SK-N-MC (cell line): ENCODE results near the gene SYK.

Experiments
- EZH2 ChIP-seq: fragments of 200-600 bp; sonication (generic); IDR thresholded peaks from one replicate; pipeline ENCODE4 v1.6.1; 2017; ENCODE audit warnings: antibody characterized with exemption
- FOXP2 ChIP-seq: optimal IDR thresholded peaks from 2 replicates; pipeline ENCODE3; 2011; ENCODE audit warnings: mild to moderate bottlenecking, moderate library complexity; ENCODE audit not compliant: insufficient read depth; ENCODE audit errors: extremely low read length, control extremely low read depth
- POLR2AphosphoS5 ChIP-seq: IDR thresholded peaks from 2 replicates; pipeline ENCODE4 v1.6.1; 2012; ENCODE audit warnings: mild to moderate bottlenecking, low read depth, low read length, borderline replicate concordance

DNA sequence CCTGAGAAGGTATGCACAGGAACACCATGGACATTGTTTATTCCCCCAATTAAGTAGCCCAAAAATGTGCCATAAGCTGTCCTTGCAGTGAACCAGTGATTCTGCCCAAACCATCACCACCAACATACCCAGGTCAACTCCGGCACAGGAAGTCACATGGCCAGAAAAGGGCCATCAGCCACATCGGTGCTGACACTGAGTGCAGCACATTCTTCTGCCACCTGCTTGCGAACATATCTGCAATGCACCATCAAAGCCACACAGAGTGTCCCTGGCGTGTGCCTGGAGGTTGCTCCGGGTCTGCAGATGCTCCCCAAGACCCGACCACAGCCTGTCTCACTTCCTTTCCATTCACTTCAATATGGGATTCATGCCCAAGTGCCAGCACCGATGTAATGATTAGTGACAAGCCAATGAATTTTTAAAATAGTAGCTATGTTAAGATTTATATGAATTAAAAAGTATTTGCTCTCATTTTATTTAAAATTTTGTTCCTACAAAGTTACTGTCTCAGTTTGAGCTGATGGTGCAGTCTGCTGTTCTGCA lies 37.6 kb downstream of the SYK start:
- no peak for TF ChIP-seq EZH2
- TF ChIP-seq POLR2AphosphoS5, result no peak
- no peak for TF ChIP-seq FOXP2
